ENCODE data around the gene TAAR9. TPM values are rescaled to one million over a fixed set of nuclear protein-coding genes. Genes with fewer than 3 reads are reported as not detected.

TAAR9 gene
- total and polyA plus RNA-seq, 10 donors = not detected

- WGBS, 5 donors = 28 to 52% (median 31%) methylated on average over 2 of the region's 2 CpGs
- intact Hi-C loops (cut with DNase I; ENCODE audit: low total_unique reads) = no loop called here
- DNase-seq = no peak
These were observed 49.3 kb downstream of the TAAR9 start for GRCh38 chr6:132587424-132587823.

More at GRCh38 chr6:132587424-132587823, 49.3 kb downstream of the TAAR9 start:
- H3K4me1 ChIP-seq = peaks cover 0 to 5% (median 0%) of the 10 kb centered on the region in 6 donors
- no peaks in the 10 kb centered on the region for H3K27me3 ChIP-seq (replicated peaks in 1 of 7)
- TF ChIP-seq POLR2AphosphoS5 (IDR thresholded peaks at IDR 0.05) (no peak), POLR2A (IDR thresholded peaks at IDR 0.05) (no peak)
- TF ChIP-seq, protein P1, sequence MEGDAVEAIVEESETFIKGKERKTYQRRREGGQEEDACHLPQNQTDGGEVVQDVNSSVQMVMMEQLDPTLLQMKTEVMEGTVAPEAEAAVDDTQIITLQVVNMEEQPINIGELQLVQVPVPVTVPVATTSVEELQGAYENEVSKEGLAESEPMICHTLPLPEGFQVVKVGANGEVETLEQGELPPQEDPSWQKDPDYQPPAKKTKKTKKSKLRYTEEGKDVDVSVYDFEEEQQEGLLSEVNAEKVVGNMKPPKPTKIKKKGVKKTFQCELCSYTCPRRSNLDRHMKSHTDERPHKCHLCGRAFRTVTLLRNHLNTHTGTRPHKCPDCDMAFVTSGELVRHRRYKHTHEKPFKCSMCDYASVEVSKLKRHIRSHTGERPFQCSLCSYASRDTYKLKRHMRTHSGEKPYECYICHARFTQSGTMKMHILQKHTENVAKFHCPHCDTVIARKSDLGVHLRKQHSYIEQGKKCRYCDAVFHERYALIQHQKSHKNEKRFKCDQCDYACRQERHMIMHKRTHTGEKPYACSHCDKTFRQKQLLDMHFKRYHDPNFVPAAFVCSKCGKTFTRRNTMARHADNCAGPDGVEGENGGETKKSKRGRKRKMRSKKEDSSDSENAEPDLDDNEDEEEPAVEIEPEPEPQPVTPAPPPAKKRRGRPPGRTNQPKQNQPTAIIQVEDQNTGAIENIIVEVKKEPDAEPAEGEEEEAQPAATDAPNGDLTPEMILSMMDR (IDR thresholded peaks at IDR 0.05 in 8 of 11, conservative IDR thresholded peaks at IDR 0.05 in 3 of 11) = no peak
- H3K9me3 ChIP-seq = no peaks in the 10 kb centered on the region
- H3K4me3 ChIP-seq = no peak overlapping the region
- peak overlapping the region in 4 of 8 donors; percentile 38 to 68 (median 52) for H3K27ac ChIP-seq
- H3K36me3 ChIP-seq = no peaks in the 10 kb centered on the region

Small RNA genes within 50 kb of the gene (small RNA-seq; reads per million reads assigned to genes)
- 0 reads per million in 4 donors for gene TAAR7P

Other genes starting within 250 kb of the TAAR9 start
- gene MOXD1, start 136.8 kb upstream of the TAAR9 start, total RNA-seq = 10 to 100 TPM in 1 of 7 donors, 1 to 10 TPM in 6; 4.3 to 10.2 (median 6.3) TPM
- 1 to 10 TPM; 2.9 to 7.6 (median 4.6) TPM for gene MOXD1, start 136.8 kb upstream of the TAAR9 start, polyA plus RNA-seq
- gene STX7, start 25.2 kb upstream of the TAAR9 start, total RNA-seq = 100 to 1,000 TPM in 3 of 7 donors, 10 to 100 TPM in 4; 70.7 to 114 (median 87.9) TPM
- 10 to 100 TPM; 14.4 to 28.5 (median 25.2) TPM for gene STX7, start 25.2 kb upstream of the TAAR9 start, polyA plus RNA-seq
- not detected for gene TAAR8, start 14.4 kb downstream of the TAAR9 start, total RNA-seq
- gene TAAR8, start 14.4 kb downstream of the TAAR9 start, polyA plus RNA-seq = not detected
- gene TAAR6, start 32.0 kb downstream of the TAAR9 start, total RNA-seq = not detected
- not detected for gene TAAR6, start 32.0 kb downstream of the TAAR9 start, polyA plus RNA-seq
- gene TAAR5, start 51.5 kb downstream of the TAAR9 start, total RNA-seq = not detected
- under 1 TPM in 1 of 3 donors, not detected in 2; 0.10 TPM for gene TAAR5, start 51.5 kb downstream of the TAAR9 start, polyA plus RNA-seq
- not detected for gene TAAR2, start 86.0 kb downstream of the TAAR9 start, total RNA-seq
- not detected for gene TAAR2, start 86.0 kb downstream of the TAAR9 start, polyA plus RNA-seq
- gene TAAR1, start 120.9 kb downstream of the TAAR9 start, total RNA-seq = under 1 TPM in 1 of 7 donors, not detected in 6; 0.37 TPM
- gene TAAR1, start 120.9 kb downstream of the TAAR9 start, polyA plus RNA-seq = not detected
- gene VNN1, start 175.8 kb downstream of the TAAR9 start, total RNA-seq = 10 to 100 TPM in 4 of 7 donors, 1 to 10 TPM in 3; 3.1 to 44.2 (median 11.2) TPM
- gene VNN1, start 175.8 kb downstream of the TAAR9 start, polyA plus RNA-seq = 1 to 10 TPM; 2.3 to 5.5 (median 2.9) TPM
- 100 to 1,000 TPM in 5 of 7 donors, 10 to 100 TPM in 2; 65.9 to 349 (median 173) TPM for gene VNN2, start 219.6 kb downstream of the TAAR9 start, total RNA-seq
- gene VNN2, start 219.6 kb downstream of the TAAR9 start, polyA plus RNA-seq = 10 to 100 TPM; 15.4 to 37.1 (median 26.0) TPM

All from spleen (tissue), 11 donors.